GM13976 (cell line): ENCODE results near the gene PLPP4.

Experiments
- DNase-seq: peaks from one replicate; pipeline ENCODE4 v3.0.0; 2012; ENCODE audit warnings: low spot score
- in situ Hi-C: fragments of 300-500 bp; cut with MboI; formaldehyde crosslinking; loops from one replicate; pipeline ENCODE4 v1.12.0; 2022; ENCODE audit warnings: low sequenced_read_pairs, mixed read lengths, inconsistent platforms; ENCODE audit not compliant: unreplicated experiment
- TF ChIP-seq, protein P1 (sequence below): IDR thresholded peaks from 2 replicates; pipeline ENCODE4 v1.5.1; 2012; ENCODE audit warnings: borderline replicate concordance, mild to moderate bottlenecking; ENCODE audit not compliant: insufficient read depth; ENCODE audit errors: extremely low read depth, missing control alignments, control extremely low read depth

PLPP4 gene

GRCh38 chr10:120473593-120473992 lies 16.6 kb downstream of the PLPP4 start:
- TF ChIP-seq, protein P1, sequence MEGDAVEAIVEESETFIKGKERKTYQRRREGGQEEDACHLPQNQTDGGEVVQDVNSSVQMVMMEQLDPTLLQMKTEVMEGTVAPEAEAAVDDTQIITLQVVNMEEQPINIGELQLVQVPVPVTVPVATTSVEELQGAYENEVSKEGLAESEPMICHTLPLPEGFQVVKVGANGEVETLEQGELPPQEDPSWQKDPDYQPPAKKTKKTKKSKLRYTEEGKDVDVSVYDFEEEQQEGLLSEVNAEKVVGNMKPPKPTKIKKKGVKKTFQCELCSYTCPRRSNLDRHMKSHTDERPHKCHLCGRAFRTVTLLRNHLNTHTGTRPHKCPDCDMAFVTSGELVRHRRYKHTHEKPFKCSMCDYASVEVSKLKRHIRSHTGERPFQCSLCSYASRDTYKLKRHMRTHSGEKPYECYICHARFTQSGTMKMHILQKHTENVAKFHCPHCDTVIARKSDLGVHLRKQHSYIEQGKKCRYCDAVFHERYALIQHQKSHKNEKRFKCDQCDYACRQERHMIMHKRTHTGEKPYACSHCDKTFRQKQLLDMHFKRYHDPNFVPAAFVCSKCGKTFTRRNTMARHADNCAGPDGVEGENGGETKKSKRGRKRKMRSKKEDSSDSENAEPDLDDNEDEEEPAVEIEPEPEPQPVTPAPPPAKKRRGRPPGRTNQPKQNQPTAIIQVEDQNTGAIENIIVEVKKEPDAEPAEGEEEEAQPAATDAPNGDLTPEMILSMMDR = no peak
- no peak for DNase-seq
- in situ Hi-C loops = no loop called here

DNA sequence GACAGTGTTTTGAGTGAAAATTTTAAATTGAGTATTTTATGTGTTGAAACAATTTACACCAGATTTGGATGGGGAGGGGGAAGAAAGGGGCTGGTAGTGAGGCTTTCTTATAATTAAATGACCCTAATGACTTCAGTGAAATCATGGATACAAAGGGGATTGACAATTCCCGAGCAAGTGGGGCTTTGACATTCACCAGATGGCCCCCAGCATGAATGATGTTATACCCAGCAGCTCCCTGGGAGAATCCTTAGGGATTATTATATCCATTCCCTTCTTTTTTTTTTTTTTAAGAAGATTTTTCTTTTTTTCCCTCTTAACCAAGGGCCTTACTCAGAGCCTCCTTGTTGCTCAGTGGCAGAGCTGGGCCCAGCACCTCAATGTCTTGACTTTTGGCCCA lies 17.9 kb downstream of the PLPP4 start:
- no peak for DNase-seq
- TF ChIP-seq, protein P1 = no peak
- in situ Hi-C loops = no loop called here

DNA sequence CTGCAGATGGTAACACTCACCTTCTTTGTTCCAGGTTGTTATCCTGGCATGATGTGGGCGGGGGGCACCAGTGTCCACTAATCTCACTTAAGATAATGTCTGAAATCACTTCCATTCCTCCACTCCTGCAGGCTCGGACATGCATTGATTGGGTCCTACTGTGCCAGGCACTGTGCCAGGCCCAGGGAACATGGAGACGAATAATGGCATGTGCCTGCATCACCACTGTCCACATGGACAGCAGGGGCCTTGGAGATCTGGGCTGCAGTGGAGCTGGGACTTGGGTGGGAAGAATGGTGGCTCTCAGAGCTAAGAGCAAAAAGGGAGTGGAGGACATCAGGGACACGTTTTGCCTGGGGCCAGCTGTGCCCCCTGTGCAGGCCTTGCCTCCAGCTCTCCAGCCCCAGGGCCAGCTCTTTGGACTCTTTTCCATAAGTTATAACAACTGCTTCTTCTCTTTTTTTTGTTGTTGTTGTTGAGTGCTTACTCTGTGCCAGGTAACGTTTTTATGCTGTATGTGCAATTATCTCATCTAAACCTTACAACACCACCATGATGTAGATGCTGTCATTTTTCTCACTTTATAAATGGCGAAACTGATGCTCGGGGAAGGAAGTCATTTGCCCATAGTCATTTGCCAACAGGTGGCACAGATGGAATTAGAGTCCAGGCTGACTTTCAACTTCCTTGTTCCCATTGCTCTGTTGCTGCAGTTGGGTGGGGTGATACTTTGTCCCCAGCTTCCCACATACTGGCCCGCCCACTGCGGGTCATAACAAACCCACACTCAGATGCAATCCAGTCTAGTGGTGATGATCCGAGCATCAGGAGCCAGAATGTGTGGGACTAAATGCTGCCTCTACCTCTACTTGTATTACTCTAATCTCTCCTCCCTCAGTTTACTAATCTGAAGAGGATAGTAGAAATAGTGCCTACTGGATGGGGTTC lies 19.1 kb downstream of the PLPP4 start:
- TF ChIP-seq, protein P1 = no peak
- in situ Hi-C loops = no loop called here
- no peak for DNase-seq

- in situ Hi-C loops = no loop called here
Observed at GRCh38 chr10:120477021-120477742, 20.2 kb downstream of the PLPP4 start.

DNA sequence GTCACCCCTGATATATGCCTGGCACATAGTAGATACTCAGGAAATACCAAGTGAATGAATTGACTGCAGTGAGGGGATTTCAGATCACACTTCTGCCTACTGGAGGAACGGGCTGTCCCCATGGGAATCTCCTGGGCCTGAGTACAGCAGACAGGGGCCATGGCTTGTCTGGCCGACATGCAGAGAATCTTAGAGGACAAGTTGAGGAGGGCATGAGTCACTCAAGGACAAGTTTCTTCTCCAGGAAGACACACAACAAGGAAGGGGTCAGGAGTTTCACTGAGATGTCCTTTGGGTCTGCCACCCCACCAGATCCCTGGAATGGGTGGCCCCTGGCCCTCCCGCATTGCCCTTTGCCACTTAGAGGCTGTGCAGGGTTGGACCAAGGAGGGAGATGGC lies 20.7 kb downstream of the PLPP4 start:
- in situ Hi-C loops = no loop called here
- TF ChIP-seq, protein P1 = no peak
- no peak for DNase-seq

More at GRCh38 chr10:120477021-120477742, 20.2 kb downstream of the PLPP4 start:
- DNase-seq = no peak
- TF ChIP-seq, protein P1 = no peak

- in situ Hi-C loops = no loop called here
- TF ChIP-seq, protein P1 = no peak
- DNase-seq = no peak
Observed at GRCh38 chr10:120478386-120478785, 21.4 kb downstream of the PLPP4 start.
